Measurements from ENCODE around the gene IRF2BPL.

- TF ChIP-seq CTCF (IDR thresholded peaks at IDR 0.05) (no peak), POLR2A (IDR thresholded peaks at IDR 0.05) (no peak)
Observed at GRCh38 chr14:77068517-77069200, 40.2 kb upstream of the IRF2BPL start.
